ENCODE measurements around the gene ZFP36.

DNA sequence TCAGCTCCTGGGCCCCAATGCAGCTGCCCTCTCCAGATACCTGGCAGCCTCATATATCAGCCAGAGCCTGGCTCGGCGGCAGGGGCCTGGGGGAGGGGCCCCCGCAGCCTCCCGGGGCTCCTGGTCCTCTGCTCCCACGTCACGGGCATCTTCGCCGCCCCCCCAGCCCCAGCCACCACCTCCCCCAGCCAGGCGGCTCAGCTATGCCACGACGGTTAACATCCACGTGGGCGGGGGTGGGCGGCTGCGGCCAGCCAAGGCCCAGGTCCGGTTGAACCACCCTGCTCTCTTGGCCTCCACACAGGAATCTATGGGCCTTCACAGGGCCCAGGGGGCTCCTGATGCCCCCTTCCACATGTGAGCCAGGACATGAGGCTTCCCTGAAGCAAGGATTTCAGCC is 18.3 kb downstream of the ZFP36 start:
- TF ChIP-seq, protein P1, sequence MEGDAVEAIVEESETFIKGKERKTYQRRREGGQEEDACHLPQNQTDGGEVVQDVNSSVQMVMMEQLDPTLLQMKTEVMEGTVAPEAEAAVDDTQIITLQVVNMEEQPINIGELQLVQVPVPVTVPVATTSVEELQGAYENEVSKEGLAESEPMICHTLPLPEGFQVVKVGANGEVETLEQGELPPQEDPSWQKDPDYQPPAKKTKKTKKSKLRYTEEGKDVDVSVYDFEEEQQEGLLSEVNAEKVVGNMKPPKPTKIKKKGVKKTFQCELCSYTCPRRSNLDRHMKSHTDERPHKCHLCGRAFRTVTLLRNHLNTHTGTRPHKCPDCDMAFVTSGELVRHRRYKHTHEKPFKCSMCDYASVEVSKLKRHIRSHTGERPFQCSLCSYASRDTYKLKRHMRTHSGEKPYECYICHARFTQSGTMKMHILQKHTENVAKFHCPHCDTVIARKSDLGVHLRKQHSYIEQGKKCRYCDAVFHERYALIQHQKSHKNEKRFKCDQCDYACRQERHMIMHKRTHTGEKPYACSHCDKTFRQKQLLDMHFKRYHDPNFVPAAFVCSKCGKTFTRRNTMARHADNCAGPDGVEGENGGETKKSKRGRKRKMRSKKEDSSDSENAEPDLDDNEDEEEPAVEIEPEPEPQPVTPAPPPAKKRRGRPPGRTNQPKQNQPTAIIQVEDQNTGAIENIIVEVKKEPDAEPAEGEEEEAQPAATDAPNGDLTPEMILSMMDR (IDR thresholded peaks at IDR 0.05) = no peak
- TF ChIP-seq, protein P2, sequence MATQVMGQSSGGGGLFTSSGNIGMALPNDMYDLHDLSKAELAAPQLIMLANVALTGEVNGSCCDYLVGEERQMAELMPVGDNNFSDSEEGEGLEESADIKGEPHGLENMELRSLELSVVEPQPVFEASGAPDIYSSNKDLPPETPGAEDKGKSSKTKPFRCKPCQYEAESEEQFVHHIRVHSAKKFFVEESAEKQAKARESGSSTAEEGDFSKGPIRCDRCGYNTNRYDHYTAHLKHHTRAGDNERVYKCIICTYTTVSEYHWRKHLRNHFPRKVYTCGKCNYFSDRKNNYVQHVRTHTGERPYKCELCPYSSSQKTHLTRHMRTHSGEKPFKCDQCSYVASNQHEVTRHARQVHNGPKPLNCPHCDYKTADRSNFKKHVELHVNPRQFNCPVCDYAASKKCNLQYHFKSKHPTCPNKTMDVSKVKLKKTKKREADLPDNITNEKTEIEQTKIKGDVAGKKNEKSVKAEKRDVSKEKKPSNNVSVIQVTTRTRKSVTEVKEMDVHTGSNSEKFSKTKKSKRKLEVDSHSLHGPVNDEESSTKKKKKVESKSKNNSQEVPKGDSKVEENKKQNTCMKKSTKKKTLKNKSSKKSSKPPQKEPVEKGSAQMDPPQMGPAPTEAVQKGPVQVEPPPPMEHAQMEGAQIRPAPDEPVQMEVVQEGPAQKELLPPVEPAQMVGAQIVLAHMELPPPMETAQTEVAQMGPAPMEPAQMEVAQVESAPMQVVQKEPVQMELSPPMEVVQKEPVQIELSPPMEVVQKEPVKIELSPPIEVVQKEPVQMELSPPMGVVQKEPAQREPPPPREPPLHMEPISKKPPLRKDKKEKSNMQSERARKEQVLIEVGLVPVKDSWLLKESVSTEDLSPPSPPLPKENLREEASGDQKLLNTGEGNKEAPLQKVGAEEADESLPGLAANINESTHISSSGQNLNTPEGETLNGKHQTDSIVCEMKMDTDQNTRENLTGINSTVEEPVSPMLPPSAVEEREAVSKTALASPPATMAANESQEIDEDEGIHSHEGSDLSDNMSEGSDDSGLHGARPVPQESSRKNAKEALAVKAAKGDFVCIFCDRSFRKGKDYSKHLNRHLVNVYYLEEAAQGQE (IDR thresholded peaks at IDR 0.05; ENCODE audit: insufficient read depth in 1 of 2, low read depth in 2 of 2, low read length in 1 of 2) = no peak
- TF ChIP-seq SIN3A (IDR thresholded peaks at IDR 0.05; ENCODE audit: borderline replicate concordance, insufficient read depth, low read depth, low read length) = no peak
